HG03135 (cell line): ENCODE measurements around the gene BHLHE40.

Experiments
- ATAC-seq: cut with Tn5 transposase; IDR thresholded peaks from one replicate; pipeline ENCODE4 v1.9.1; 2021; ENCODE audit warnings: mild to moderate bottlenecking, moderate library complexity; ENCODE audit not compliant: unreplicated experiment

Gene BHLHE40

GRCh38 chr3:5016211-5017161 lies 37.2 kb downstream of the BHLHE40 start:
- peak; percentile 53 for ATAC-seq

GRCh38 chr3:5017925-5018531 lies 38.8 kb downstream of the BHLHE40 start:
- ATAC-seq: no peak

- ATAC-seq: no peak
Observed at GRCh38 chr3:5019411-5020241, 40.4 kb downstream of the BHLHE40 start.

GRCh38 chr3:5020242-5020722 lies 41.0 kb downstream of the BHLHE40 start:
- no peak for ATAC-seq

- no peak for ATAC-seq
Observed at GRCh38 chr3:5021116-5022092, 42.2 kb downstream of the BHLHE40 start.

GRCh38 chr3:5022187-5022965 lies 43.1 kb downstream of the BHLHE40 start:
- peak; percentile 67 for ATAC-seq

GRCh38 chr3:5022966-5023776 lies 43.9 kb downstream of the BHLHE40 start:
- no peak for ATAC-seq

GRCh38 chr3:5023777-5024346 lies 44.6 kb downstream of the BHLHE40 start:
- no peak for ATAC-seq

- ATAC-seq: no peak
Observed at GRCh38 chr3:5026046-5026362, 46.8 kb downstream of the BHLHE40 start.

GRCh38 chr3:5029715-5030114 lies 50.5 kb downstream of the BHLHE40 start:
- no peak for ATAC-seq

- no peak for ATAC-seq
Observed at GRCh38 chr3:5030152-5030551, 50.9 kb downstream of the BHLHE40 start.

- no peak for ATAC-seq
Observed at GRCh38 chr3:5032844-5033243, 53.6 kb downstream of the BHLHE40 start.
